C1 segment of cervical spinal cord (tissue), 14 donors: ENCODE data around the gene ANKRD24.
A peak's percentile ranks its signal among the peaks of the same experiment; 100 is the strongest.
"Not testable (repeated sequence)": the region's sequence is repeated elsewhere in the genome, so short reads cannot be mapped to it uniquely, and the experiment has no call there.

Experiments
- DNase-seq, 14 donors: peaks; one replicate each; lab custom pipeline; 2025; lab: John Stamatoyannopoulos, UW

ANKRD24 gene

GRCh38 chr19:4197625-4198466, 15.4 kb downstream of the ANKRD24 start:
- DNase-seq: no peak

GRCh38 chr19:4198467-4199126, 16.1 kb downstream of the ANKRD24 start:
- no peak for DNase-seq

- no peak for DNase-seq
Observed at GRCh38 chr19:4199699-4200293, 17.3 kb downstream of the ANKRD24 start.

GRCh38 chr19:4200940-4201542, 18.6 kb downstream of the ANKRD24 start:
- no peak for DNase-seq

- no peak for DNase-seq
Observed at GRCh38 chr19:4201798-4202197, 19.3 kb downstream of the ANKRD24 start.

GRCh38 chr19:4206818-4207484, 24.5 kb downstream of the ANKRD24 start:
- DNase-seq: no peak

GRCh38 chr19:4208385-4209094, 26.1 kb downstream of the ANKRD24 start:
- DNase-seq: no peak

- no peak for DNase-seq
Observed at GRCh38 chr19:4210166-4210731, 27.8 kb downstream of the ANKRD24 start.

- no peak for DNase-seq
Observed at GRCh38 chr19:4213116-4213515, 30.6 kb downstream of the ANKRD24 start.

GRCh38 chr19:4215807-4216206, 33.3 kb downstream of the ANKRD24 start:
- no peak for DNase-seq

- no peak for DNase-seq
Observed at GRCh38 chr19:4216846-4217245, 34.4 kb downstream of the ANKRD24 start.

- no peak for DNase-seq
Observed at GRCh38 chr19:4217429-4218264, 35.2 kb downstream of the ANKRD24 start.

- DNase-seq: not testable (repeated sequence)
Observed at GRCh38 chr19:4218523-4218922, 36.0 kb downstream of the ANKRD24 start.

- DNase-seq: no peak
Observed at GRCh38 chr19:4220188-4220587, 37.7 kb downstream of the ANKRD24 start.

- peak in 2 of 14 donors; percentile 5 to 31 for DNase-seq
Observed at GRCh38 chr19:4224470-4224869, 42.0 kb downstream of the ANKRD24 start.

- no peak for DNase-seq
Observed at GRCh38 chr19:4225885-4226284, 43.4 kb downstream of the ANKRD24 start.

GRCh38 chr19:4227771-4228170, 45.3 kb downstream of the ANKRD24 start:
- DNase-seq: no peak

GRCh38 chr19:4228765-4229178, 46.3 kb downstream of the ANKRD24 start:
- no peak for DNase-seq

GRCh38 chr19:4229179-4229931, 46.9 kb downstream of the ANKRD24 start, which contains the start of gene EBI3:
Gene EBI3, plus strand, starts transcription at chr19:4229523. Its CDS starts 28 bp downstream, at chr19:4229551.
- DNase-seq: peak in 7 of 14 donors; percentile 7 to 43 (median 31)
